GM18507 (cell line): ENCODE measurements around the gene C1orf21.

Experiments used
- DNase-seq: peaks from one replicate; pipeline ENCODE4 v3.0.0; 2011; ENCODE audit warnings: low read depth; ENCODE audit not compliant: insufficient read length; ENCODE audit errors: extremely low spot score
- FAIRE-seq: peaks from 2 replicates; lab custom pipeline; 2011; peaks lifted over from hg19 to GRCh38; lab: Jason Lieb, UNC

C1orf21 gene

GRCh38 chr1:184660462-184661191 is 273.8 kb downstream of the C1orf21 start:
- FAIRE-seq, result no peak
- DNase-seq, result no peak

- DNase-seq (no peak), FAIRE-seq (no peak)
Observed at GRCh38 chr1:184661801-184662200, 275.0 kb downstream of the C1orf21 start.

GRCh38 chr1:184664042-184664660 is 277.3 kb downstream of the C1orf21 start:
- DNase-seq (peak; percentile 29), FAIRE-seq (no peak)

- no peak for FAIRE-seq
- DNase-seq, result no peak
Observed at GRCh38 chr1:184664661-184665060, 277.8 kb downstream of the C1orf21 start.

GRCh38 chr1:184665360-184665759 is 278.5 kb downstream of the C1orf21 start:
- DNase-seq (no peak), FAIRE-seq (no peak)

- no peak for DNase-seq
- no peak for FAIRE-seq
Observed at GRCh38 chr1:184669391-184669790, 282.6 kb downstream of the C1orf21 start.

- FAIRE-seq, result no peak
Observed at GRCh38 chr1:184672013-184672726, 285.3 kb downstream of the C1orf21 start.

GRCh38 chr1:184673305-184673704 is 286.5 kb downstream of the C1orf21 start:
- DNase-seq (no peak), FAIRE-seq (no peak)

More at GRCh38 chr1:184672013-184672726, 285.3 kb downstream of the C1orf21 start:
- no peak for DNase-seq

GRCh38 chr1:184677344-184677743 is 290.5 kb downstream of the C1orf21 start:
- DNase-seq, result no peak
- FAIRE-seq, result no peak
